ENCODE data around the gene GRIA4.
"Not testable (repeated sequence)": the region's sequence is repeated elsewhere in the genome, so short reads cannot be mapped to it uniquely, and the experiment has no call there.

The GRIA4 gene

DNA sequence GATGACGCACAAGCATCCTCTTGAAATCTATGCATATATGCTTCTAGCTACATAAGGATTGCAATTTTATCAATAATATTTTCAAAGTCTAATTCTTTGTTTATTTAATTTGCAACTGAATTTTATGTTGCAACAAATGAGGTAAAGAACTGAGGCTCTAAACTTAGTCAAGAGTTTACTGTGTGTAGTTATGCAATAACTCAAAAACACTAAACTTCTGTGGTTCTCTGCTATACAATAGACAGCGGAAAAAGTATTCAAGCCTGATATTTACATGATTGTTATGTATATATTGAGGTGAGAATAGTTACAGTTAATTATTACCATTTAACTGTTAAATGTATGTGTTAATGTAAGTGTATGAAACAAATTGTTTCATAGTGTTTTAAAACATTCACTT lies 379.3 kb downstream of the GRIA4 start:
- no peak overlapping the region for H3K4me3 ChIP-seq (ENCODE audit: low read depth, low read length)
- H3K27ac ChIP-seq (ENCODE audit: low read depth, low read length): no peak overlapping the region
- H3K27me3 ChIP-seq (ENCODE audit: control insufficient read depth, insufficient read depth, low read length): no peaks in the 10 kb centered on the region
- peaks cover 12% of the 10 kb centered on the region for H3K4me1 ChIP-seq (ENCODE audit: control insufficient read depth, insufficient read depth, low read length)
- H3K36me3 ChIP-seq (ENCODE audit: control insufficient read depth, insufficient read depth, low read length): no peaks in the 10 kb centered on the region
- no peak overlapping the region for H3K9ac ChIP-seq (ENCODE audit: low read depth, low read length)
- H3K9me3 ChIP-seq (ENCODE audit: control insufficient read depth, insufficient read depth, low read length): no peaks in the 10 kb centered on the region; the same call in 1 of the 2 replicates

DNA sequence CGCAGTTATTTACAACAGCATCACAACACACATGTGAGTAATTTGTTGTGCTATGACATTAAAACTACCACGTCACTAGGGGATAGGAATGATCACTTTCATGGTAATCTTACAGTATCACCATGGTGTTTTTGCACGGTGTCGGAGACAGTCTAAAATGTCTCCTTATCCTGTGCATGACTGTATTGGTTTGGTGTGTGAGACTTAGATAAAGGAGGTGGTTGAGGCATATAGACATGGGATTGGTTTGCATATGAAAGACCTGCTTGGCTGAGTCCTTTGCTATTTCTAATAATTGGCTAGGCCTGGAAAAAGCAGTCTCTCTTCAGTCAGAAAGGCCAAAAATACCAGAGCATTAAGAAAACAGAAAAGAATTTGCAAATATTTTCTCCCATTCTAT lies 382.0 kb downstream of the GRIA4 start:
- H3K4me1 ChIP-seq (ENCODE audit: control insufficient read depth, insufficient read depth, low read length): peaks cover 12% of the 10 kb centered on the region
- H3K4me3 ChIP-seq (ENCODE audit: low read depth, low read length): no peak overlapping the region
- no peaks in the 10 kb centered on the region for H3K27me3 ChIP-seq (ENCODE audit: control insufficient read depth, insufficient read depth, low read length)
- no peaks in the 10 kb centered on the region; the same call in 1 of the 2 replicates for H3K9me3 ChIP-seq (ENCODE audit: control insufficient read depth, insufficient read depth, low read length)
- no peak overlapping the region for H3K9ac ChIP-seq (ENCODE audit: low read depth, low read length)
- peaks cover 14% of the 10 kb centered on the region for H3K36me3 ChIP-seq (ENCODE audit: control insufficient read depth, insufficient read depth, low read length)
- H3K27ac ChIP-seq (ENCODE audit: low read depth, low read length): no peak overlapping the region

DNA sequence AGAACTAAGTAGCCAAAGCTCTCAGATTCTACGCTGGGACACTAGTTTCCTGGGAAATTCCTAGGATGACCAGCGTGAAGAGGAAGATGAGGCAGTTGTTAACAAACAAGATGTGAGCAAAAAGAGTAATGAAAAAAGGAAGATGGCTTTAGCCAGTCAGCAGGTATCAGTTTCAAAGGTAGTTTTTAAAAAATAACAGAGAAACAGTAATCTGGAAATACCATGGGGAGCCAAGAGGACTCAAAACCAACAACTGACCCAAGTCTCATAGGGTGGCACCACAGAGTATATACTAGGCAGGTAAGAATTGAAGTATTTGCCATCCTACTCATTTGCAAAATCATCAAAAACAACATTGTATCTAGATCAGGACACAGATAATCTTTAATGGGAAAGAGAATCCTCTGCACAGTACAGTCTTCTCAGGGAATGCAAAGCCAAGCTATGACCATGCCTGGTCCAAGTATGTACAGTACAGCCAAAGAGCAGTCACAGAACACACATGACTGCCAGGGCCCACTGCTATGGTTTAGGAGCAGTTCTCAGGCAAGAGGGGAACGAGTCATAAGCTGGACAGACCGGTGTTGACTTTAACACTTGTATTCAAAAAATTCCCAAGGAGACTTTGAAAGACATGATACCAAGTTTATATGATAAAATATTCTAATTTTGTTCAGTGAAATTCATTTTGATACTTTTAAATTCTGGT lies 391.6 kb downstream of the GRIA4 start:
- Histone ChIP-seq H3K27me3 (ENCODE audit: control insufficient read depth, insufficient read depth, low read length) (no peaks in the 10 kb centered on the region), H3K9me3 (ENCODE audit: control insufficient read depth, insufficient read depth, low read length) (peaks cover 8% of the 10 kb centered on the region; the same call in 1 of the 2 replicates), H3K9ac (ENCODE audit: low read depth, low read length) (no peak overlapping the region), H3K36me3 (ENCODE audit: control insufficient read depth, insufficient read depth, low read length) (peaks cover 12% of the 10 kb centered on the region), H3K4me3 (ENCODE audit: low read depth, low read length) (no peak overlapping the region), H3K4me1 (ENCODE audit: control insufficient read depth, insufficient read depth, low read length) (no peaks in the 10 kb centered on the region), H3K27ac (ENCODE audit: low read depth, low read length) (no peak overlapping the region)

DNA sequence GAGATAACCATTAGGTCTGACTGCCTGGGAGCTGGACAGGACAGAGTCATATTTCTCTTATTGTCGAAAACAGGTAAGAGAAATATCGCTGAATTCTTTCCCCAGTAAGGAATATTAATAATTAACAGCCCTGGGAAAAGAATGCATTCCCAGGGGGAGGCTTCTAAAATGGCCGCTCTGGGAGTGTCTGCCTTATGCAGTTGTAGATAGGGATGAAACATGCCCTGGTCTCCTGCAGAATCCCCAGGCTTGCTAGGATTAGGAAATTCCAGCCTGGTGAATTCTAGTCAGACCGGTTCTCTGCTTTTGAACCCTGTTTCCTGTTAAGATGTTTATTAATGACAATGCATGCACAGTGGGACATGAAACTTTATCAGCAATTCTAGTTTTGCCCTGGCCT lies 393.2 kb downstream of the GRIA4 start:
- peaks cover 25% of the 10 kb centered on the region for H3K36me3 ChIP-seq (ENCODE audit: control insufficient read depth, insufficient read depth, low read length)

DNA sequence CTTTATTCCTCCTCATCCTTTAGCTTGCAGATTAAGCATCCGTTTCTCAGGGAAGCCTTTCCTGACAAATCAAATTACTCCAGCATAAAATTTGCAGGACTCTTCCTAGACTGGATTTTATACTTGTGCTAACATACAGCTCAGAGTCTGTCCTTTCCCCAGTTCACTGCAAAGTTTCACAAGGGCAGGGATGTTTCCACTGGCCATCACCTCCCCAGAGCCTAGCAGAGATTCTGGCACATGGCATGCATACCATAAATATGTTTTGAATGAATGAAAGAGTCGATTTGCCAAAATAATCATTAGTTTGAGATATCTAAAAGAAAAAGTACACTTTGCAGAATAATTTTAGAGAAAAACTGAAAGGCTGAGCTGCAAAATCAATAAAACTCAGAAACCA lies 401.6 kb downstream of the GRIA4 start:
- H3K27me3 ChIP-seq (ENCODE audit: control insufficient read depth, insufficient read depth, low read length): no peaks in the 10 kb centered on the region
- H3K4me1 ChIP-seq (ENCODE audit: control insufficient read depth, insufficient read depth, low read length): peaks cover 12% of the 10 kb centered on the region; the same call in 1 of the 2 replicates
- H3K4me3 ChIP-seq (ENCODE audit: low read depth, low read length): no peak overlapping the region
- H3K9me3 ChIP-seq (ENCODE audit: control insufficient read depth, insufficient read depth, low read length): no peaks in the 10 kb centered on the region
- no peak overlapping the region for H3K27ac ChIP-seq (ENCODE audit: low read depth, low read length)
- peaks cover 51% of the 10 kb centered on the region for H3K36me3 ChIP-seq (ENCODE audit: control insufficient read depth, insufficient read depth, low read length)
- H3K9ac ChIP-seq (ENCODE audit: low read depth, low read length): no peak overlapping the region

More for the DNA sequence above, 393.2 kb downstream of the GRIA4 start:
- H3K4me1 ChIP-seq (ENCODE audit: control insufficient read depth, insufficient read depth, low read length); H3K9me3 ChIP-seq (ENCODE audit: control insufficient read depth, insufficient read depth, low read length); H3K27me3 ChIP-seq (ENCODE audit: control insufficient read depth, insufficient read depth, low read length); H3K27ac ChIP-seq (ENCODE audit: low read depth, low read length); H3K9ac ChIP-seq (ENCODE audit: low read depth, low read length); H3K4me3 ChIP-seq (ENCODE audit: low read depth, low read length): not testable (repeated sequence)

DNA sequence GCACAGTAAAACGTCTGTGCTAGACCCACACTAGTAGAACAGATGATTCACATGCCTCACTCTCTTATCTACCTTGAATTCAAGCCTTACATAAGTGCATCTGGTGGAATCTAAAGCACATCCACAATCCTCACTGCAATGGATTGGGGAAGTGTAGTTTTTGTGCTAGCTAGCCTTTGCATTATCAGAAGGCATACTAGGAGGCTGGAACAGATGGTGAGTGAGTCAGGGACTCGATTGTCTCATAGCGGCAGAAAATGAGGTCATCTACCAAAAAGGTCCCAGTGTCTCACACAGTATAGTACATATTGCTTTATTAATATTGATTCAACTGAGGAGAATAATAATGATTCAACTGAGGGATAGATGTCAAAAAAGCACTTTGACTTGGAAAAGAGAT lies 402.9 kb downstream of the GRIA4 start:
- Histone ChIP-seq H3K36me3 (ENCODE audit: control insufficient read depth, insufficient read depth, low read length) (peaks cover 38% of the 10 kb centered on the region), H3K9ac (ENCODE audit: low read depth, low read length) (no peak overlapping the region), H3K27me3 (ENCODE audit: control insufficient read depth, insufficient read depth, low read length) (no peaks in the 10 kb centered on the region), H3K9me3 (ENCODE audit: control insufficient read depth, insufficient read depth, low read length) (no peaks in the 10 kb centered on the region), H3K4me1 (ENCODE audit: control insufficient read depth, insufficient read depth, low read length) (peaks cover 12% of the 10 kb centered on the region; the same call in 1 of the 2 replicates), H3K27ac (ENCODE audit: low read depth, low read length) (no peak overlapping the region), H3K4me3 (ENCODE audit: low read depth, low read length) (no peak overlapping the region)

DNA sequence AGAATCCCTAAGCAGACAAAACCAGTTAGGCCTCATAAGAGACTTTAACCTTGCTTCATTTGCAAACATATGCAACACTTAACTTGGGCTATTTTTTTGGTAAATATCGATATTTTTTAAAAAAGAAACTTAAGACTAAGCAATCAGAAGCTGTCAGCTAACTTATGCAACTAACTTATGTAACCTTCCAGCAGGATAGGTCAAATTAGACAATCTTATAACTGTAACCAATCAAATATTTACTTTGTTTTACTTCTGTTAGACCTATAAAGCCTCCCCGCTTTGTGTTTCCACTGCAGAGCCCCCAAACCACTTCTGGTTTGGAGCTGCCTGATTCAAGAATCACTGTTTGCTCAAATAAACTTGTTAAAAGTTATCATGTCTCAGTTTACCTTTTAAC lies 404.2 kb downstream of the GRIA4 start:
- no peak overlapping the region for H3K9ac ChIP-seq (ENCODE audit: low read depth, low read length)
- peaks cover 26% of the 10 kb centered on the region for H3K36me3 ChIP-seq (ENCODE audit: control insufficient read depth, insufficient read depth, low read length)
- H3K4me3 ChIP-seq (ENCODE audit: low read depth, low read length): no peak overlapping the region
- no peaks in the 10 kb centered on the region for H3K9me3 ChIP-seq (ENCODE audit: control insufficient read depth, insufficient read depth, low read length)
- no peaks in the 10 kb centered on the region for H3K27me3 ChIP-seq (ENCODE audit: control insufficient read depth, insufficient read depth, low read length)
- H3K27ac ChIP-seq (ENCODE audit: low read depth, low read length): no peak overlapping the region
- H3K4me1 ChIP-seq (ENCODE audit: control insufficient read depth, insufficient read depth, low read length): peaks cover 12% of the 10 kb centered on the region; the same call in 1 of the 2 replicates

DNA sequence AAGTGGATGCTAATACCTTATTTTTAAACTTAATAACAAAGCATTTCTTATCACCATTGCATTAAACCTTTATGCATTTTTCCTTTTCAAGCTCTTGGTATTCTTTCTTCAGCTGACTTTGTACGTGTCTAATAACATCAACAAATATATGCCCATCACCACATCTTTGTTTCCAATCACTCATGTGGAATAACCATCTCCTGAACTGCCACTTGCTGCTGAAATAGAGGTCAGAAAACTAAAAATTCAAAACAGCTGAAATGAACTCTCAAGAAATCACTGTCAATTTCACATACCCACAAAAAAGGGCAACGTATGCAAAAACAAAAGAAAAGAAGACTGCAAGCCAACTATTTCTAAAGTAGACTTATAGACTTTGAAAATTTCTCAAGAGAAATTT lies 404.7 kb downstream of the GRIA4 start:
- H3K27me3 ChIP-seq (ENCODE audit: control insufficient read depth, insufficient read depth, low read length): no peaks in the 10 kb centered on the region
- peaks cover 12% of the 10 kb centered on the region; the same call in 1 of the 2 replicates for H3K4me1 ChIP-seq (ENCODE audit: control insufficient read depth, insufficient read depth, low read length)
- H3K9me3 ChIP-seq (ENCODE audit: control insufficient read depth, insufficient read depth, low read length): no peaks in the 10 kb centered on the region
- peaks cover 20% of the 10 kb centered on the region for H3K36me3 ChIP-seq (ENCODE audit: control insufficient read depth, insufficient read depth, low read length)
- no peak overlapping the region for H3K9ac ChIP-seq (ENCODE audit: low read depth, low read length)
- H3K4me3 ChIP-seq (ENCODE audit: low read depth, low read length): no peak overlapping the region
- H3K27ac ChIP-seq (ENCODE audit: low read depth, low read length): no peak overlapping the region

DNA sequence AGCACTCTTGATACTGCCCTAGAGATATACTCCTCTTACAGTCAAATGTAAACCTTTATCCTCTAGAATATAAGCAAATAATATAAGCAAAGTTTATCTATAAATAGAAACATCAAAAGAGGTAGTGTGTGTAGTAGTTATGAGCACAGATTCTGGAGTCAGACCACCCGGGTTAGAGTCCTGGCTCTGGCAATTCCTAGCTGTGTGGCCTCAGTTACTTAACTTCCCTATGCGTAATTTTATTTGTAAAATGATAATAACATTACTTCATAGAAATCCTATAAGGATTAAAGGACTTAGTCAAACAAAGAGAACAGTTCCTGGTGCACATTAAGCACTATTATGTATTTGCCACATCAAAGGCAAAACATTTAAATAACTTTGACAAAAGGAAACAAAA lies 405.2 kb downstream of the GRIA4 start:
- H3K27me3 ChIP-seq (ENCODE audit: control insufficient read depth, insufficient read depth, low read length): no peaks in the 10 kb centered on the region
- no peaks in the 10 kb centered on the region for H3K9me3 ChIP-seq (ENCODE audit: control insufficient read depth, insufficient read depth, low read length)
- H3K9ac ChIP-seq (ENCODE audit: low read depth, low read length): no peak overlapping the region
- H3K36me3 ChIP-seq (ENCODE audit: control insufficient read depth, insufficient read depth, low read length): peaks cover 15% of the 10 kb centered on the region
- H3K4me3 ChIP-seq (ENCODE audit: low read depth, low read length): no peak overlapping the region
- peaks cover 12% of the 10 kb centered on the region; the same call in 1 of the 2 replicates for H3K4me1 ChIP-seq (ENCODE audit: control insufficient read depth, insufficient read depth, low read length)
- H3K27ac ChIP-seq (ENCODE audit: low read depth, low read length): no peak overlapping the region

DNA sequence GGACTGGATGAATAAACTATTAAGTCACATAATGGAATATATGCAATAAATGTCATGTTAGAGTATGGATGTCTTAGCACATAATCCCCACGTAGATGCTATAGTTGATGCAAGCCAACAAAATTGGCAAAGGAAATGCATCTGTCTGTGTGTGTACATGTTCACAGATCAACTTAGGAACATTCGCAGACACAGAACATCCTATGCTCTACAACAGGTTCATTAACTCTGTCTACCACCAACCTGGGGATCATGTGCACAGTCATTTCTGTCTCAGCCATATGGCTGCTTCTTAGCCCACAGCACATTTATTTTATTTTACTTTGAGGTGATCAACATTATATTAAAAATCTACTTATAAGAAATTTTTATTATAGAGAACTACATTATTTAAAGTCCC lies 407.2 kb downstream of the GRIA4 start:
- no peaks in the 10 kb centered on the region for H3K9me3 ChIP-seq (ENCODE audit: control insufficient read depth, insufficient read depth, low read length)
- no peak overlapping the region for H3K27ac ChIP-seq (ENCODE audit: low read depth, low read length)
- no peaks in the 10 kb centered on the region for H3K36me3 ChIP-seq (ENCODE audit: control insufficient read depth, insufficient read depth, low read length)
- no peaks in the 10 kb centered on the region for H3K27me3 ChIP-seq (ENCODE audit: control insufficient read depth, insufficient read depth, low read length)
- no peak overlapping the region for H3K9ac ChIP-seq (ENCODE audit: low read depth, low read length)
- no peak overlapping the region for H3K4me3 ChIP-seq (ENCODE audit: low read depth, low read length)
- H3K4me1 ChIP-seq (ENCODE audit: control insufficient read depth, insufficient read depth, low read length): peaks cover 19% of the 10 kb centered on the region

DNA sequence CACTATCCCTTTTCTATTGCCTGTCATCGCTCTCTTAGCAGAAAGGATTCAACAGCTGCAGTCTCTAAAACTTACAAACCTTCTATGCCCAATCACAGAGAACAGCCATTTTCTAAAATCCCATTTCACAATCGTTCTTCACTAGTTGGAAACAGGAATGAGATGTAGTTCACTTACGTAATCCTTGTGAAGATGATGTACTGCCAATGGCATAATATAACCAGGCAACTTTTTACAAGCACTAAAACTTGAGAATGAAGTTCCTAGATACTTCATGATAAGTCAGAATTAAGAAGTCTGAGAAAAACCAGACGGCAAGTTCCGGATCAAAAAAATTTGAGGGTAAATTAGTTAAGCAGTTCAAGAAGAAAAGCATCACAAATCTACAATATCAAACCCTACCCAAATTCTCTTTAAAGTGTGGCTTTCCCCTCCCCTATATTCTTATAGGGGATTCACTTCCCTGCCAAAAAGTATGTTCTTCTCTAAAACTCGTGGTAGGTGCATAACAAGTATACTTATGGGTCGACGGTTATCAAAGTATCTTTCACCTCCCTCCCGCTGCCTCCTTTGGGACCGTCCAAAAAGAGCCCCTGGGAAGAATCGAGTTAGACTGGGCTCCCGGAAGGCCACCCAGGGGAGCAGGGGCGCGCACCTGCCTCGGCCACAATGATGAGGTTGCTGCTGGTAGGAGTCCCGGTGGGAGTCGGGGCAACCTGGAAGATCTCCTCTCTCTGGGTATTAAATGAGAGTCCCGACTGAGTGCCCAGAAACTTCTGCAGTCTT lies 411.5 kb downstream of the GRIA4 start:
- Histone ChIP-seq H3K4me3 (ENCODE audit: low read depth, low read length) (peak overlapping the region; percentile 95), H3K9ac (ENCODE audit: low read depth, low read length) (peak overlapping the region; percentile 78), H3K9me3 (ENCODE audit: control insufficient read depth, insufficient read depth, low read length) (no peaks in the 10 kb centered on the region), H3K4me1 (ENCODE audit: control insufficient read depth, insufficient read depth, low read length) (peaks cover 9% of the 10 kb centered on the region), H3K36me3 (ENCODE audit: control insufficient read depth, insufficient read depth, low read length) (no peaks in the 10 kb centered on the region), H3K27ac (ENCODE audit: low read depth, low read length) (no peak overlapping the region), H3K27me3 (ENCODE audit: control insufficient read depth, insufficient read depth, low read length) (no peaks in the 10 kb centered on the region)
